ENCODE data around the gene CASP2.
A peak's percentile ranks its signal among the peaks of the same experiment; 100 is the strongest.

The CASP2 gene

DNA sequence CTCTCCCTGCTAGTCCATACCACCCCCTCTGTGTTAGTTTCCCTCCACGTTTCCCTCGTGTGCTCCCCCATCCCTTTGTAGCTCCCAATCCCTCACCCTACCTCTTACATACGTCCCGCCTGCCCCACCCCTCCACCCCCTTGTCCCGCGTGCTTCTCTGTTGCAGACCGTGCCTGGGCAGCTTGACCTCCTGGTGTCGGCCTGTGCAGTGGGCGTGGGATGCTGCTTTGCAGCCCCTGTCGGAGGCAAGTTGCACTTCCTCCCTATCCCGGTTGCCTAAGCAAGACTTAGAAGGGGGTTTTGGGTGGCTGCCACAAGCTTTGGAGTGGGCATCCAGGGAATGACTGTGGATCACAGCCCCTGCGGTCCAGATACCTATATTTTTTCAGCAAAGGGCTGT, 35.5 kb downstream of the CASP2 start:
- no peak for DNase-seq
- intact Hi-C loops (cut with DNase I) = no loop called here

DNA sequence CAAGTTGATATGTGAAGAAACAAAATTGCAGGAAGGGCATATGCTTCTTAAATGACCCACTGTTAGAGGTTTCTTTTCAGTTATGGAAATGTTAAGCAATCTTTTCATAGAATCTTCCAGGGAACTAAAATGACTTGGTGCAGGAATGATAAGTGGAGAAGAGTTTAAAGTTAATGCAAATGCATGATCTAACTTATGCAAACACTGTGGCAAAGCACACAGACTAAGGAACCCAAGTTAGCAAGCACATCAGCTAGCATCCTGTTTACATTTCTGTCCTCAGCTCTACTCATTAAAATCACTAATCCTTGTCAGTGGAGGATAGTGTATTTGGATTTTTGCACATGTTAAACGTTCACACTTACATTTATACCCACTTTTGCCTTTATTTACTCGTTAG, 37.1 kb downstream of the CASP2 start:
- DNase-seq = no peak
- intact Hi-C loops (cut with DNase I) = no loop called here

DNA sequence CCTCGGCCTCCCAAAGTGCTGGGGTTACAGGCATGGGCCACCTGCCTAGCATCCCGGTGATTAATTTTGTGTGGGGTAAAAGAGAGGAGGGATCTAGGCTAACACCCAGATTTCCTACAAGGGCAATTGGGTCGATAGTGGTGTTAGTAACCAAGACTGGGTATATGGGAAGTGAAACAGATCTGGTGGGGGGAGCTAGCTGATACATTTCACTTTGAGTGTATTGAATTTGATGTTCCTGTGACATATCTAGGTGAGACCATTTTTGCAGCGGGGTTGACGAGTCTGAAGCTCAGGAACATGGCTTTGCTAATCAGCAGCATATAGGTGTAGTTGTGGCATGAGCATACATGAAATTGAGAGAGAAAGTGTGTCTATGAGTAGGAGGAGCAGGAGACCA, 39.8 kb downstream of the CASP2 start:
- intact Hi-C loops (cut with DNase I) = no loop called here
- DNase-seq = no peak

DNA sequence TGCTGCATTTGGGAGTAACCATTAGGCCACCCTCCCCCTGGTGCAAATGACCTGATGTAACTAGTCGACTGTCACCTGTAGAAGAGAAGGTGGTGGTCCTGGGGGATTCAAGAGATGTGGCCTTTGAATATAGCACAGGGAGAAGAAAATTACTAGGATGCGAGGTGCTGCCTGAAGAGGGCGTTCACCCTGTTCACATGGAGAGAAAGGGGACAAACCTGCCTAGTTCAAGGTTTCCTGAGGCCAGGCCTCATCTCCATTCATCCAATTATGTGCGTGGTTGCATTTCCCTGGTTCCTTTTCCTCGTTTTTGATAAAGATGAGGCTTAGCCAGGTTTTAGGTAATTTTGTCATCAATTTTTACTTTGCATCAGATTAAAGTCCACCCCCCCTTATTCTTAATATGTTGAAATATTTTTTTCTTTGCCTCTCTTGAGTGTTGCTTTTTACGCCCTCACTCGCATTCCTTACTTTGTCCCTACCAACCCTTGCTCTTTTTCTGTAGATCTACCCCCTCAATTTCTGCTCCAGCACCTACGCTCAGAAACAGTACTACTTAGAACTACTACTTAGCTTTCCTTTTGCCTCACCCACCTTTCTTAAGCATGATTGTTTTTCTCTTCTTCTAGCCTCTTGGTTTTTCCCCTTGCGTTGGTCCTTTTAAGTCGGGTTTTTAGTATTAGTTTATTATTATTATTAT, 41.5 kb downstream of the CASP2 start:
- intact Hi-C loops (cut with DNase I) = no loop called here
- no peak for DNase-seq

DNA sequence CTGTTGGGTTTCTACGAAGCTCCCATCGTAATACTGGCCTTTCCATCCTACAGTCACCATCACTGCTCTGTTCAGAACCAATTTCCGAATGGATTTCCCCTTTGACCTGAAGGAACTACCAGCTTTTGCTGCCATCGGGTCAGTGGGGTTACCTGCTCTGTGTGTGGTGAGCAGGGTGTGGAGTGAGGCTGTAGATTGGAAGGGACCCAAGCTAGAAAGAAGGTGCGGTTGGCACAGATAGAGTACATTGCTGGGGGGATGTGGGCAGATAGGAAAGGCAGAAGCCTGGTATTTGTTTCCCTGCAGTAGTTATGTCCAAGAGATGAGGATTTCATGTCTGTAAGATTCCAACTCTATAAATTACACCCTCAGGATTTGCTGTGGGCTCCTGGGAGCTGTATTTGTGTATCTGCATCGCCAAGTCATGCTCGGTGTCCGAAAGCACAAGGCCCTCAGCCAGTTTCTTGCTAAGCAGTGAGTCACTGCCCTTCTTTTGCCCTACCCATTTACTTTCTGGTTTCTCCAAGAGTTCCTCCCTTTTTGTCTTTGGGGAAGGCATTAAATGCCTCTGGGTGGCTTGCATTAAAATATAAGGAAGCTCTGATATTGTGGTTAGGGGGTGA, 43.1 kb downstream of the CASP2 start:
- no peak for DNase-seq
- intact Hi-C loops (cut with DNase I) = no loop called here

DNA sequence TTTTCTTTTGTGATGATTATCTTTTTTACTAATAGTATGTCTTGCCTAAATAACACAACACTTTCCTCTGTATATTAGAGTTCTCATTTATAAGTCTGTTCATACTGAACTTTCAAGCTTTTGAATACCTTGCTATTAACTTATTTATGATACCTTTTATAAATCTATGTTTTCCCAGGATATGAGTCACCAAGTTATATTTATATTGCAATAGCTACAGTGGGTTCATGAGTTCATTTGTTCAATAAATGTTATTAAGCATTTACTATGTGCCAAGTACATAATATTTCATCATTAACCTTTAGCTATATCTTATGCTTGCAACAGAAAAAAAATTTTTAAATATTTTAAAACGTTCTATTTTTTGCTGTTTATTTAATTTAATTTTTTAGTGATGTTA, 46.1 kb downstream of the CASP2 start:
- intact Hi-C loops (cut with DNase I) = no loop called here
- no peak for DNase-seq

DNA sequence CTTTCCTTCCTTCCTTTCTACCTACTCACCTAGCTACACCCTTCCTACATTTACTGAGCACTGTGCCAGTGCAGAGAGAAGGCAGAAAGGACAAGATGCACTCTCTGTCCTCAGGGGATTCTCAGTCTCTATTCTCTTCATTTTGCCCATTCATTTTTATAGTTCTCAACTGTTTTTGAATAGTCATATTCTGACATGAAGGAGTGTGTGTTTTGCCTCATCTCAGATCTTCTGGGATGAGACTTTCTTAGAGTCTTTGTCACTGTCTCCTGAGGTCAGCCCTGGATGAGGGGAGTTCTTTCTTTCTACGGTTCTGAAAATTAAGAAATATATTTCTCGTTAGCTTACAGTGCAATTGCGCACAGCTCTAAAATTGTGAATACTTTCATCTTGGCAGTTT, 49.1 kb downstream of the CASP2 start:
- intact Hi-C loops (cut with DNase I) = no loop called here
- DNase-seq = no peak

DNA sequence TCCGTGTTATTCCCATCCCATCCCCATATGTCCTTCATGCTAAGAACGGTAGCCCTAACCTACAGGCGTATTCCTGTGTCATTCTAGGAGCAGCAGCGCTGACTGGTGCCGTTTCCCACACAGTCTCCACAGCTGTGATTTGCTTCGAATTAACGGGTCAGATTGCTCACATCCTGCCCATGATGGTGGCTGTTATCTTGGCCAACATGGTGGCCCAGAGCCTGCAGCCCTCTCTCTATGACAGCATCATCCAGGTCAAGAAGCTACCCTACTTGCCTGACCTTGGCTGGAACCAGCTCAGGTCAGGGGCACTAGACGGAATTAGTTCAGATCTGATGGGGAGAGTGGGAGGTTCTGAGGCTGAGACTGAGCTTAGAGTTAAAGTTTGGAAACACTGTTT, 53.7 kb downstream of the CASP2 start:
- intact Hi-C loops (cut with DNase I) = no loop called here

DNA sequence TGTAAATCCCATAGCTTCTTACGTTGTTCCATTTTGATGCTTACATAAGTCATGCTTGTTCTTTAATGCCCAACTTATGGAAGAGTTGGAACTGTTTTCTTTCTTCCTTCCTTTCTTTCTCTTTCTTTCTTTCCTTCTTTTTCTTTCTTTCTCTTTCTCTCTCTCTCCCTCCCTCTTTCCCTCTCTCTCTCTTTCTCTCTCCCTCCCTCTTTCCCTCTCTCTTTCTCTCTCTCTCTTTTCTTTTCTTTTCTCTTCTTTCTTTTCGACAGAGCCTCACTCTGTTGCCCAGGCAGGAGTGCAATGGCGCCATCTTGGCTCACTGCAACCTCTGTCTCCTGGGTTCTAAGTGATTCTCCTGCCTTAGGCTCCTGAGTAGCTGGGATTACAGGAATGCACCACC, 55.4 kb downstream of the CASP2 start:
- no peak for DNase-seq
- intact Hi-C loops (cut with DNase I) = no loop called here

More for the DNA sequence above, 53.7 kb downstream of the CASP2 start:
- DNase-seq = peak in 1 of 10 donors; percentile 6

DNA sequence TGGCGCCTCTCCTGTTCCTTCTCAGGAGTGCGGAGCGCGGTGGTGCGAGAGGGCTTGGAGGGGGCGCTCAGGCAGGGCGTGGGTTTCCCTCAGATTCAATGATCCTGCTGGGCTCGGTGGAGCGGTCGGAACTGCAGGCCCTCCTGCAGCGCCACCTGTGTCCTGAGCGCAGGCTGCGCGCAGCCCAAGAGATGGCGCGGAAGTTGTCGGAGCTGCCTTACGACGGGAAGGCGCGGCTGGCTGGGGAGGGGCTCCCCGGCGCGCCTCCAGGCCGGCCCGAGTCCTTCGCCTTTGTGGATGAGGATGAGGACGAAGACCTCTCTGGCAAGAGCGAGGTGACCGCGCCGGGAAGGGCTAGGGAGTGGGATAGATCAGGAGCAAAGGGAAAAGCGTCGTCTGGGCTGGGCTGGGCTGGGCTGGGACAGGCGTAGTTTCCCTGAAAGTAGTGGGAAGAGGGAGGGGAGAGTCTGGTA, 57.3 kb downstream of the CASP2 start:
- DNase-seq = peak in 4 of 10 donors; percentile 35 to 89 (median 63)
- intact Hi-C loops (cut with DNase I) = no loop called here

DNA sequence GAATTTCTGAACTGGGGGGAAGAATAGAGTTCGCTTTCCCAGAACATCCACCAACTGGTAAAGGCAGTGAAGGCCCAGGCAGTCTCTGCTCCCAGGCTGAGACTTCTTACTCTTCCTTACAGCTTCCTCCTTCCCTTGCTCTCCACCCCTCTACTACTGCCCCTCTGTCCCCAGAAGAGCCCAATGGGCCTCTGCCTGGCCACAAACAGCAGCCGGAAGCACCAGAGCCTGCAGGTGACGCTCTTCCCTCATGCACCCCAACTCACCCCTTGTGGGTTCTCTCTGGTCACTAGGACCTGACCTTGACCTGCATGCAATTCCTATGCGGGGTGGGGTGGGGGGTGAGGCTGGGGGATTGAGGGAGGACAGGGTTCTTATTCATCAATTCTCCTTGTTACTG, 57.9 kb downstream of the CASP2 start:
- intact Hi-C loops (cut with DNase I) = no loop called here
- DNase-seq = peak in 1 of 10 donors; percentile 7

DNA sequence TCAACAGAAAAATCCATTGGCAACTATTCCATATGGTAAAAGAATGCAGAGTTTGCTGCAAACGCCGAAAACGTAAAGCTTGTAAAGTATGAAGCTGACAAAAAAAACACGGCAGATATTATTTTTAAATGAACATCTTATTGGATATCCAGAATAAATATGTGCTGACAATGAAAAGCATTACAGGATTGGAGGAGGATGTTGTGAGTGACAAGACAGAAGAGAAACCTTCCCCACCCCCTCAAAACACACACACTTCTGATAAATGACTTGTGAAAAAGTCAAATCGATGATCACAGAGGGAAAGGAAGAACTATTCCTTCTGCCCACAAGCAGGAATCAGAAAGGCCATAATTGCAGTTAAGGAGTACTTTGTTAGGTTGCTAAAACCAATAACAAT, 59.8 kb downstream of the CASP2 start:
- intact Hi-C loops (cut with DNase I) = no loop called here
- DNase-seq = no peak

DNA sequence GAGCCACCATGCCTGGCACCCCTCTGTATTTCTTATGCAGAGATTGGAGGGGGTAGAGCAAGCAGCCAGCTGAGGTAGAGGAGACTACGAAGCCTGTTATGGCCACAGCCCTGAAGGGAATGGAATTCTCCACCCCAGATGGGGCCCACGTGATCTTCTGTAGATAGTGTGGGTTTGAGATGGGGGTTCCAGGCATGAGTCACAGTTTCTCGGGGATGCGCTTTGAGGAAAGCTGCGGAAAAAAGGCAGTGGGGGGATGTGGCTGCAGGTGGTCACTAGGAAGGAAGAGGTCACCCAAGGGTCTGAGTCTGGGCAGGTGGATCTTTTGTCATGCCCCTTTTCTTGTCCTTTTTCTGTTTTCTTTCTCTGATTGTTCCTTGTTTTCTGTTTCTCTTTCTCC, 62.9 kb downstream of the CASP2 start:
- intact Hi-C loops (cut with DNase I) = loop anchor here (5.0 to 10.0 kb wide), 2 partner anchors 34 to 64 kb away; partner anchors contain the start of gene CLCN1
- peak in 6 of 10 donors; percentile 53 to 94 (median 70) for DNase-seq

DNA sequence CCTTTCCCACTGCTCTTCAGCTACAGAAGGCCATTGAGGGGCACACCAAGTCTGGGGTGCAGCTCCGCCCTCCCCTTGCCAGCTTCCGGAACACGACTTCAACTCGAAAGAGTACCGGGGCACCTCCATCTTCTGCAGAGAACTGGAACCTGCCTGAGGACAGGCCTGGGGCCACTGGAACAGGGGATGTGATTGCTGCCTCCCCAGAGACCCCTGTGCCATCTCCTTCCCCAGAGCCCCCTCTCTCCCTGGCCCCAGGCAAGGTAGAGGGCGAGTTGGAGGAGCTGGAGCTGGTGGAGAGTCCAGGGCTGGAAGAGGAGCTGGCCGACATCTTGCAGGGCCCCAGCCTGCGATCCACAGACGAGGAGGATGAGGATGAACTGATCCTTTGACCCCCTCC, 63.4 kb downstream of the CASP2 start:
- peak in 1 of 10 donors; percentile 78 for DNase-seq
- intact Hi-C loops (cut with DNase I) = loop anchor here (5.0 to 10.0 kb wide), 2 partner anchors 34 to 63 kb away; partner anchors contain the start of gene CLCN1

DNA sequence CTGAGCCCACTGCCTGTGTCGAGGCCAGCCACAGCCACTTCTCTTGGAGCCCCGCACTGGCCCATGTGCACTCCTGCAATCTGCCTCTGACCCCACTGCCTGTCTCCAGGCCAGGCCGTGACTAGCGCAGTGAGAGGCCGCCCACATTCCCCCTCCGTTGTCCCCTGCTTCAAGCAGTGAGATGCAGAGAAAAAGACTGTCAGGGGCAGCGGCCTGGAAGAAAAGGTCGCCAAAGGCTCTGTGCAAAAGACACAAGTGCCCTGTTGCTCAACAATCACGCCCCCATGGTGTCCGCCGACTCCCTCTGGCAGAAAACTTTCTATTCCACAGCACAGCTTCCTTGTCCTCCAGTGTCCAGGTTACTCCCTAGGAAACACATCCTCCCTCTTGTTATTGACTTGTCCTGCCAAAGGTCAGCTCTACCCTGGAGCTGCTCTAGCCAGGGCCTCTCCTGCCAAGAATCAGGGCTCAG, 64.4 kb downstream of the CASP2 start:
- intact Hi-C loops (cut with DNase I) = loop anchor here (5.0 to 10.0 kb wide), 2 partner anchors 35 to 62 kb away; partner anchors contain the start of gene CLCN1
- no peak for DNase-seq

DNA sequence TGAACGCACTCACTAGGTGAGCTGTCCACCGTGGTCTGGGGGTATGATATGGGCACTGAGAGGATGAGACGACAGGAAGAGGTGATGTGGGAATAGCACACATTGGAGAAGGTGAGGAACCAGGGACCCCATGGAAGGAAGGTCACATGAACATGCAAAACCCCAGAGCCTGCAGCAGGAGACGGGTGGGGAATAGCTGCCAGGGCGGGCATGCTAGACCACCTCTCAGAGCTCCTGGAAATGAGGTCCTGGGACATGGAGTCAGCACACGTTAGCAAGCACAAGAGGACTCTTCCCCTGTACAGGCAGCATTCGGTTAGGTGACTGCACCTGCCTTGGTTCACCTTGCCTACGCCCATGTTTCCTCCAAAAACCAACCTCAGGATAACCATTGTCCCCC, 66.2 kb downstream of the CASP2 start:
- peak in 1 of 10 donors; percentile 55 for DNase-seq
- intact Hi-C loops (cut with DNase I) = loop anchor here (5.0 to 10.0 kb wide), 2 partner anchors 37 to 60 kb away; partner anchors contain the start of gene CLCN1

DNA sequence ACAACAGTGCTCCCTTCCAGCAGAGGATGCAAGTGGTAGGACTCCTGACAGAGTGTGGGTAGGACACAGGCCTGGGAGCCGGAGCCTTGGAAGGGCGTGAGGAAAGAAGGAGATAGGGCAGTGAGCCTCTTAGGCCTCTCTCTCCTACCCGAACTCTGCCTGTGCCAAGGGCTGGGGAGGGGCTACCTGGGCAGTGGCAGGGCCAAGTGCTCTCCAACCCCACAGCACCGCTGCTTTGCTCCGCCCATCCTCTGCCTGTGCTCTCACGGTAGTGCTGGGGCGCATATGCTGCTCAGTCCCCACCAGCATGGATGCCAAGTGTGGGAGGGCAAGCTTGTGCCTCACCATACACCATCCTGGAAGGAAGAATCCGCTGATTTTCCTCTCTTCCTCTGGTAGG, 66.8 kb downstream of the CASP2 start:
- DNase-seq = peak in 1 of 10 donors; percentile 64
- intact Hi-C loops (cut with DNase I) = loop anchor here (5.0 to 10.0 kb wide), 2 partner anchors 38 to 60 kb away; partner anchors contain the start of gene CLCN1

DNA sequence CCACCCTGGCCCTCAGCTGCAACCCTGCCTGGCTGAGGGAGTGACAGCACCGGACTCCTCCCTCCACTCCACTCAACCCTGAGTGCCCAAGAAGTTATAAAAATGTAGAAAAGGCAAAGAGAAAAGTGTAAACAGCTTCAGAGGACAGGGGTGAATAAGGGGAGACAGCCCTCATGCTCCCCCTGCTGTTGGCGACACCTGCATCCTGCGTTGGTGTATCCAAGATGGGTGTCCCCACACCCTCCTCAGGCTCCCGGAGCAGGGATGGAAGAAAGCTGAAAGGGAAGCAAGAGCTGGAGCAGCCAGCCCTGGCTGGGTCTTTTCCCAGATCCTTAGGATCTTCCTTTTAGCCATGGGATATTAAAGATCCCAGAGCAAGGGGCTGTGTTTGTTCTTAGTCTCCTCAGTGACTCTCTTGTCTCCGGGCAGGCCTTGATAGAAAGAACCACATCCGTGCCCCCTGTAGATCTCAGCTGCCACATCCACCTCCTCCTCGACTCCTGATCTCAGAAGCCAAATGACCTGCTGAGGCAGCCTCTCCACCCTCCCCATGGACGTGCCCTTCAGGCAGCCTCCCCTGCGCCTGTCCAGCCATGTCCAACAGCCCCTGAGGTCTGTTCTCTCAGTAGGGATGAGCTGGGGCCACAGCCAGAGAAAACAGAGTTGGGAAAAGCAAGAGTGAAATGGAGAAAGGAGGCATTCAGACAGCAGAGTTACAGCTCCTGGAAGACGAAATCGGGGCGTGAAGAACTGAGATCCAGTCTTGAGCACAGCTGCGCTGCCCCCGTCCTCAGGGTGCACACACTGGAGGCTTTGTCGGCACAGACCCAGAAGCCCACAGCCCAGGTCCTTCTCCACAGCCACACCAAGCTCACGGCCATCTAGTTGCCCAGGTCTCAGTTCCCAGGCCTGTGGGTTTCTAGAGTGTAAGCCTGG, 67.6 kb downstream of the CASP2 start:
- DNase-seq = peak in 1 of 10 donors; percentile 67
- intact Hi-C loops (cut with DNase I) = loop anchor here (10.0 kb wide), 1 partner anchor 59 kb away; no protein-coding TSS in a partner anchor

DNA sequence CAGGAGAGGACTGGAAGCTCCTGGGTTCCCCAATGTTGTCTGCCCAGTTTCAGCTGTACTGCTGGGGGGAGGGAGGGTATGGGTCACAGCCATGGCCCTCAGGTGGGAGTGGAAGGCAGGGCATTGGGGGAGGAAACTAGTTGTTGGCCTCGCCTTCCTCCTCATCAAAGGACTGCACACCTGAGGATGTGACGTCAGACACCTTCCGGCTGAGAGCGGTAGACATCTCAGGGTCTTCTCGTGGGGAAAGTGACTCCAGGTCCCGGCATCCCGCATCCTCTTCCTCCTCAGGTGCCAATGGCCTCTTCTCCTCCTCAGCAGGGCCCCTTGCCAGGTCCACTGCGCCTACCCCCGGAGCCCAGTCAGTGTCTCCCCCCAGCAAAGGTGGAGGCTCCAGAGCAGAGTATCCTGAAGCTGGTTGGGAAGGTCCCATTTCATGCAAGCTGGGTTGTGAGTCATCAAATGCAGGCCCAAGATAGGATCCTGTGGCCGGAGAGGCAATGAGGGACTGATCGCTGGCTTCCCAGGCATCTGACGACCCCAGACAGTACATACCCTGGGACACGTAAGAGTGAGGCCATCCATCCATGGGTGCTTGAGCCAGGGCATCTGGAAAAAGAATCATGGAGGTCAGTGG, 68.4 kb downstream of the CASP2 start:
- DNase-seq = no peak
- intact Hi-C loops (cut with DNase I) = loop anchor here (10.0 kb wide), 1 partner anchor 58 kb away; no protein-coding TSS in a partner anchor

Measured in posterior cingulate gyrus (tissue), 11 donors.